Natural killer cell treated with Interleukin-12 subunit alpha and Interleukin-12 subunit beta and Interleukin-15 and Interleukin-18, amount 100 ng/mL, for 72 hours (primary cell): Measurements from ENCODE around the gene TEX26. TPM values are rescaled to one million over a fixed set of nuclear protein-coding genes. Genes with fewer than 3 reads are reported as not detected.

ENCODE experiments used
- ATAC-seq, 2 donors: fragments of 150-1000 bp; cut with Tn5 transposase in 1 of 2; sonication (Bioruptor Pico), chemical (Tn5 transposase) in 1 of 2; 2 replicates each; pipeline ENCODE4 v1.10.0; 2021
- DNase-seq: peaks from one replicate; pipeline ENCODE4 v3.0.0; 2022; ENCODE audit warnings: low spot score
- H3K27ac Mint-ChIP-seq, 2 donors: 1 replicate in 1 of 2; 2 replicates in 1 of 2; pipeline ENCODE4 v1.8.0; 2022; ENCODE audit warnings: mixed read lengths in 2 of 2, mild to moderate bottlenecking in 1 of 2, moderate library complexity in 1 of 2
- H3K27me3 Mint-ChIP-seq, 2 donors: 1 replicate in 1 of 2; 2 replicates in 1 of 2; pipeline ENCODE4 v1.8.0; 2022; ENCODE audit warnings: mixed read lengths in 2 of 2
- H3K36me3 Mint-ChIP-seq: one replicate; pipeline ENCODE4 v1.8.0; 2022; ENCODE audit warnings: mixed read lengths
- H3K4me1 Mint-ChIP-seq, 2 donors: 1 replicate in 1 of 2; 2 replicates in 1 of 2; pipeline ENCODE4 v1.8.0; 2022; ENCODE audit warnings: low read depth in 2 of 2, mixed read lengths in 2 of 2, mild to moderate bottlenecking in 1 of 2
- H3K4me3 Mint-ChIP-seq: one replicate; pipeline ENCODE4 v1.8.0; 2022; ENCODE audit warnings: mixed read lengths
- H3K9me3 Mint-ChIP-seq: 2 replicates; pipeline ENCODE4 v1.8.0; 2022; ENCODE audit warnings: mixed read lengths
- total RNA-seq, 2 donors: library from RNA; stranded (reverse); gene quantifications; one replicate each; pipeline ENCODE4 v1.2.3, GENCODE V29; 2022

TEX26 gene
- total RNA-seq, 2 donors from 2014 or later: not detected

GRCh38 chr13:30972888-30973377 lies 40.5 kb downstream of the TEX26 start:
- no peaks in the 10 kb centered on the region for H3K36me3 Mint-ChIP-seq
- DNase-seq: no peak
- H3K9me3 Mint-ChIP-seq: no peaks in the 10 kb centered on the region
- no peak overlapping the region for H3K27ac Mint-ChIP-seq
- H3K4me3 Mint-ChIP-seq: no peak overlapping the region
- no peaks in the 10 kb centered on the region for H3K4me1 Mint-ChIP-seq
- ATAC-seq: no peak
- peaks cover 32 to 58% of the 10 kb centered on the region in 2 donors for H3K27me3 Mint-ChIP-seq

DNA sequence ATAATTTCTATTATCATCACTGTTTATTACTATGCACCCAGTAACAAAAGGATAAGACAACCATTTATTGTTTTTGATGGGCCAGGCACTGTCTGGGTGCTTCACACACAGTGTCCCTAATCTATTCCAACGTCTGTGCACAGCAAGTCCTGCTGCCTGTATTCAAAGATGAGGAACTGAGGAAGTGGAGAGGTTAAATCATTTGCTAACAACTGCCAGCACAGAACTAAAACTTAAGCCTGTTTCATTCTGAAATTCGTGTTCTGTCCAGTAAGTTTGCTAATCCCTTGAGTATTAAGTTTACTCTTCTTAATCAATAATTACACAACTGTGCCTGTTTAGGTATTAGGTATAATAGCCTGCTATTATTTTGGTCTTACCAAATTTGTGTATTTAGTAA lies 41.9 kb downstream of the TEX26 start:
- no peak overlapping the region for H3K4me3 Mint-ChIP-seq
- no peaks in the 10 kb centered on the region for H3K36me3 Mint-ChIP-seq
- no peak for DNase-seq
- peaks cover 31 to 44% of the 10 kb centered on the region in 2 donors for H3K27me3 Mint-ChIP-seq
- no peak for ATAC-seq
- H3K9me3 Mint-ChIP-seq: no peaks in the 10 kb centered on the region
- no peak overlapping the region for H3K27ac Mint-ChIP-seq
- H3K4me1 Mint-ChIP-seq: no peaks in the 10 kb centered on the region

DNA sequence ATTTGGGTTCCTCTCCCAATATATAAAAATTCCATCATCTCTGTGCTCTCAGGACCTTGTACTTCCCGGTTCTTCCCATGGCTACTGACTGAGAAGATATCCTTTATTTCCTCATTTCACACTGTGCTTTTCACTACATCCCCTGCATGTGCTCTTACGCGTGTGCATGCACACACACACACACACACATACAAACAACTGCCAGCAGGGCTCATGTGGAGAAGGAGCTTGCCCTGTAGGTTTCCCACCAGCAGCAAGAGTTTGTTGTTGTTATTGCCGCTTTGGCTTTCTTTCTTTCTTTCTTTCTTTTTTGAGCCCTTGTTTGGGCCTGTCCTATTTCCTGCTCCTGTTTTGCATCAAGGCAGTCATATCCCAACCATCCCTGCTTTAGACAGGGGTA lies 43.6 kb downstream of the TEX26 start:
- Mint-ChIP-seq H3K9me3 (no peaks in the 10 kb centered on the region), H3K27ac (no peak overlapping the region), H3K4me3 (no peak overlapping the region), H3K4me1 (no peaks in the 10 kb centered on the region), H3K27me3 (peaks cover 25 to 32% of the 10 kb centered on the region in 2 donors), H3K36me3 (no peaks in the 10 kb centered on the region)
- DNase-seq (no peak), ATAC-seq (no peak)

GRCh38 chr13:30978981-30979956 lies 46.8 kb downstream of the TEX26 start:
- ATAC-seq: peak; percentile 46 to 55
- Mint-ChIP-seq H3K4me1 (no peaks in the 10 kb centered on the region), H3K27ac (no peak overlapping the region), H3K9me3 (no peaks in the 10 kb centered on the region), H3K36me3 (no peaks in the 10 kb centered on the region), H3K4me3 (no peak overlapping the region), H3K27me3 (peaks cover 28 to 42% of the 10 kb centered on the region in 2 donors)
- DNase-seq: no peak

DNA sequence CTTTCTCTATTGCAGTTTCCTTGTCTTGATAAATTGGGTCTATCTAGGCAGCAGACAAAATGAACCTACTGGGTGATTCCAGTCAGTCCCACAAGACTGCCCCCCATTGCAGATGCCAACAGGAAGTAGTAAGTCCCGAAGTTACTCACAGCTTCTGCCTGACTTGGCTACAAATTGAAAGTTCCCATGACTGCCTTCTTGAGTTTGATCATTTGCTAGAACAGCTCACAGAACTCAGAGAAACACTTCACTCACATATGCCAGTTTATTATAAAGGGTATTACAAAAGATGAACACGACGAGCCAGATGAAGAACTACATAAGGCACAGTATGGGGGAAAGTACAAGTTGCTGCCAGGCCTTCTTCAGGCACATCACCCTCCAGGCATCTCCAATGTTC lies 50.0 kb downstream of the TEX26 start:
- H3K9me3 Mint-ChIP-seq: no peaks in the 10 kb centered on the region
- no peaks in the 10 kb centered on the region for H3K36me3 Mint-ChIP-seq
- no peaks in the 10 kb centered on the region for H3K4me1 Mint-ChIP-seq
- no peak overlapping the region for H3K4me3 Mint-ChIP-seq
- H3K27ac Mint-ChIP-seq: no peak overlapping the region
- H3K27me3 Mint-ChIP-seq: peaks cover 23 to 41% of the 10 kb centered on the region in 2 donors
- ATAC-seq (no peak), DNase-seq (no peak)

GRCh38 chr13:30982906-30983305 lies 50.5 kb downstream of the TEX26 start:
- Mint-ChIP-seq H3K9me3 (no peaks in the 10 kb centered on the region), H3K36me3 (no peaks in the 10 kb centered on the region), H3K27me3 (peaks cover 25 to 40% of the 10 kb centered on the region in 2 donors), H3K27ac (no peak overlapping the region), H3K4me1 (no peaks in the 10 kb centered on the region), H3K4me3 (no peak overlapping the region)
- DNase-seq (no peak), ATAC-seq (no peak)

DNA sequence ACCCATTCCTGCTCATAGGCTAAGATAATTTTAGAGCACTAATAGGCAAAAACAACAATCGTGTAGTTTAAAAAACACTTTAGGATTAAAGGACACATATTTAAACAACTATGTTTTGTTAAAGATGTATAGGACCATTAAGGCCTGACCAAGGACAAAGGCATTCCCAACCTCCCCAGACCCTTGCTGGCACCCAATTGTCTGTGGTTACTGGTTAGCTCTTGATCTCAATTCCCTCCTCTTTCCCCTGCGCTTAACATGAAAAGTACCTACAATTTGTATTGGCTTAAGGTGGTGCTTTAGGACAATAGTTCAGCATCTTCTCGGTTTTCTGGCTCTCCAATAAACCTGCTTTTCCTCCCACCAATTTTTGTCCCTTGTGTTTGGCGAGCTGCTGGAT lies 51.0 kb downstream of the TEX26 start:
- no peak for ATAC-seq

GRCh38 chr13:30984620-30985019 lies 52.2 kb downstream of the TEX26 start:
- Mint-ChIP-seq H3K9me3 (peaks cover under 1% of the 10 kb centered on the region), H3K4me1 (no peaks in the 10 kb centered on the region), H3K4me3 (no peak overlapping the region), H3K27ac (no peak overlapping the region), H3K27me3 (peaks cover 23 to 42% of the 10 kb centered on the region in 2 donors), H3K36me3 (no peaks in the 10 kb centered on the region)
- ATAC-seq (no peak), DNase-seq (no peak)

More for the DNA sequence above, 51.0 kb downstream of the TEX26 start:
- DNase-seq: no peak
- H3K27me3 Mint-ChIP-seq: peaks cover 27 to 40% of the 10 kb centered on the region in 2 donors
- no peaks in the 10 kb centered on the region for H3K9me3 Mint-ChIP-seq
- no peak overlapping the region for H3K4me3 Mint-ChIP-seq
- no peak overlapping the region for H3K27ac Mint-ChIP-seq
- no peaks in the 10 kb centered on the region for H3K36me3 Mint-ChIP-seq
- no peaks in the 10 kb centered on the region for H3K4me1 Mint-ChIP-seq

GRCh38 chr13:30985637-30986205 lies 53.3 kb downstream of the TEX26 start:
- no peaks in the 10 kb centered on the region for H3K36me3 Mint-ChIP-seq
- peaks cover 26 to 52% of the 10 kb centered on the region in 2 donors for H3K27me3 Mint-ChIP-seq
- DNase-seq (no peak), ATAC-seq (no peak)
- H3K9me3 Mint-ChIP-seq: peaks cover 4% of the 10 kb centered on the region
- H3K27ac Mint-ChIP-seq: no peak overlapping the region
- H3K4me3 Mint-ChIP-seq: no peak overlapping the region
- no peaks in the 10 kb centered on the region for H3K4me1 Mint-ChIP-seq

DNA sequence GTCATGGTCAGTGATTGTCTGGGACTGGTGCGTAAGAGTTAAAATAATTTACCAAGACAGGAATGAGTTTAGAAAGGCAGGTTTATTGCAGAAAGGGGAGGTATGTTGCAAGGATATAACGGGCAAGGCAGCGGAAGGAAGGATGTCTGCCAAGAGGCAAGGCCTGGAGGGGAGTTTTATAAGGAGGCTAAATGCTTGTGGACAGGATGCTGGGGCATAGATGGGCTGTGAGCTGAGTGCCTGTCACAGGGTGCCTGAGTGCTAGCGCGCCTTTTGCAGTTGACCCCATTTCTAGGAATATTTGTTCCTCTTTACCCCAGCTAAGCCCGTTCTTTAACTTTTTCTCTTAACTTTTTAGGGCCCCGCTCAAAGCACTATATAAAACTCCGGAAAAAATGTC lies 58.7 kb downstream of the TEX26 start:
- ATAC-seq (no peak), DNase-seq (no peak)
- peaks cover 4% of the 10 kb centered on the region for H3K9me3 Mint-ChIP-seq
- no peak overlapping the region for H3K27ac Mint-ChIP-seq
- peaks cover 29 to 37% of the 10 kb centered on the region in 2 donors for H3K27me3 Mint-ChIP-seq
- H3K36me3 Mint-ChIP-seq: no peaks in the 10 kb centered on the region
- H3K4me1 Mint-ChIP-seq: no peaks in the 10 kb centered on the region
- no peak overlapping the region for H3K4me3 Mint-ChIP-seq

GRCh38 chr13:30991922-30992321 lies 59.5 kb downstream of the TEX26 start:
- no peak overlapping the region for H3K27ac Mint-ChIP-seq
- no peaks in the 10 kb centered on the region for H3K36me3 Mint-ChIP-seq
- peaks cover 4% of the 10 kb centered on the region for H3K9me3 Mint-ChIP-seq
- H3K4me3 Mint-ChIP-seq: no peak overlapping the region
- peaks cover 26 to 31% of the 10 kb centered on the region in 2 donors for H3K27me3 Mint-ChIP-seq
- no peak for DNase-seq
- H3K4me1 Mint-ChIP-seq: no peaks in the 10 kb centered on the region
- no peak for ATAC-seq

- H3K27me3 Mint-ChIP-seq: peaks cover 21 to 23% of the 10 kb centered on the region in 2 donors
Measured at GRCh38 chr13:30995331-30995730, 62.9 kb downstream of the TEX26 start.

GRCh38 chr13:30997697-30998096 lies 65.2 kb downstream of the TEX26 start:
- Mint-ChIP-seq H3K4me3 (no peak overlapping the region), H3K27ac (no peak overlapping the region), H3K27me3 (peaks cover 4 to 24% of the 10 kb centered on the region in 2 donors), H3K9me3 (no peaks in the 10 kb centered on the region), H3K4me1 (no peaks in the 10 kb centered on the region), H3K36me3 (no peaks in the 10 kb centered on the region)
- no peak for DNase-seq
- ATAC-seq: no peak

More at GRCh38 chr13:30995331-30995730, 62.9 kb downstream of the TEX26 start:
- H3K27ac Mint-ChIP-seq: no peak overlapping the region
- no peaks in the 10 kb centered on the region for H3K4me1 Mint-ChIP-seq
- no peak overlapping the region for H3K4me3 Mint-ChIP-seq
- H3K9me3 Mint-ChIP-seq: no peaks in the 10 kb centered on the region
- ATAC-seq: no peak
- no peaks in the 10 kb centered on the region for H3K36me3 Mint-ChIP-seq
- DNase-seq: no peak
